B cell (primary cell): ENCODE measurements around the gene S100A14. TPM values are rescaled to one million over a fixed set of nuclear protein-coding genes. Genes with fewer than 3 reads are reported as not detected.

Source experiments
- ATAC-seq: fragments of 200-7000 bp; cut with Tn5 transposase; one replicate; pipeline ENCODE4 v1.10.0; 2021; ENCODE audit warnings: low read depth, mild to moderate bottlenecking, moderate number of reproducible peaks, moderate library complexity
- CTCF ChIA-PET: fragments of 350-600 bp; sonication (Branson Sonifier 250); formaldehyde crosslinking; loops from one replicate; lab custom pipeline; 2021; ENCODE audit warnings: antibody characterized with exemption, inconsistent platforms; lab: Charles Lee
- POLR2A ChIA-PET: fragments of 350-600 bp; sonication (Branson Sonifier 250); formaldehyde crosslinking; loops from one replicate; lab custom pipeline; 2021; ENCODE audit warnings: antibody characterized with exemption; lab: Charles Lee
- DNase-seq: peaks from one replicate; pipeline ENCODE4 v3.0.0; 2013
- H2AFZ ChIP-seq: 2 replicates; pipeline ENCODE4 v1.6.1; 2012; ENCODE audit warnings: mild to moderate bottlenecking, low read depth, low read length; ENCODE audit not compliant: insufficient read depth, poor library complexity, severe bottlenecking
- H3K27ac ChIP-seq, 2 donors: 1 replicate in 1 of 2; 2 replicates in 1 of 2; pipeline ENCODE4 v1.5.1; 2012 to 2013; ENCODE audit warnings: low read length in 2 of 2, mild to moderate bottlenecking in 2 of 2, moderate library complexity in 1 of 2
- H3K27me3 ChIP-seq, 4 experiments: fragments of 200-600 bp in 1 of 4; sonication (generic) in 1 of 4; replicated peaks in 1 of 4; 1 replicate in 2 of 4; 2 replicates in 2 of 4; pipeline versions ENCODE4 v1.6.1 to v1.7.0; 2013 to 2016; ENCODE audit warnings: low read length in 3 of 4, mild to moderate bottlenecking in 2 of 4, mixed read lengths in 1 of 4, moderate library complexity in 1 of 4; ENCODE audit not compliant: insufficient read depth in 4 of 4, control insufficient read depth in 3 of 4; ENCODE audit errors: control extremely low read depth in 1 of 4
- H3K36me3 ChIP-seq, 2 experiments: replicated peaks in 1 of 2; 1 replicate in 1 of 2; 2 replicates in 1 of 2; pipeline versions ENCODE4 v1.6.1 to v1.7.1; 2013; ENCODE audit warnings: low read length in 1 of 2; ENCODE audit not compliant: insufficient read depth in 2 of 2, control insufficient read depth in 1 of 2; ENCODE audit errors: control extremely low read depth in 1 of 2, extremely low read depth in 1 of 2
- H3K4me1 ChIP-seq, 2 donors: fragments of 200-600 bp in 1 of 2; sonication (generic) in 1 of 2; 1 replicate in 1 of 2; 2 replicates in 1 of 2; pipeline versions ENCODE4 v1.5.1 to v1.6.1; 2013 to 2017; ENCODE audit warnings: low read length in 2 of 2; ENCODE audit not compliant: control insufficient read depth in 2 of 2, insufficient read depth in 2 of 2
- H3K4me2 ChIP-seq: replicated peaks from 2 replicates; pipeline ENCODE3; 2012; ENCODE audit warnings: mild to moderate bottlenecking, low read depth, low read length; ENCODE audit not compliant: poor library complexity, severe bottlenecking
- H3K4me3 ChIP-seq, 5 experiments: fragments of 200-600 bp in 1 of 5; sonication (generic) in 1 of 5; 1 replicate in 3 of 5; 2 replicates in 2 of 5; pipeline versions ENCODE4 v1.5.1 to v1.7.0; 2011 to 2016; ENCODE audit warnings: low read length in 4 of 5, mild to moderate bottlenecking in 4 of 5, low read depth in 2 of 5, control low read depth in 1 of 5, moderate library complexity in 1 of 5; ENCODE audit not compliant: insufficient read depth in 1 of 5; ENCODE audit errors: control extremely low read depth in 1 of 5, extremely low read depth in 1 of 5
- H3K79me2 ChIP-seq: fragments of 200-600 bp; sonication (generic); one replicate; pipeline ENCODE4 v1.6.0; 2016; ENCODE audit warnings: low read length; ENCODE audit not compliant: control insufficient read depth, insufficient read depth
- H3K9ac ChIP-seq: fragments of 200-600 bp; sonication (generic); 2 replicates; pipeline ENCODE4 v1.6.1; 2017; ENCODE audit warnings: mild to moderate bottlenecking, low read length, moderate library complexity
- H3K9me3 ChIP-seq, 3 donors: one replicate each; pipeline versions ENCODE4 v1.6.1 to v1.7.1; 2013; ENCODE audit warnings: low read length in 2 of 3; ENCODE audit not compliant: control insufficient read depth in 2 of 3, insufficient read depth in 1 of 3; ENCODE audit errors: control extremely low read depth in 1 of 3
- H4K20me1 ChIP-seq: 2 replicates; pipeline ENCODE4 v1.6.0; 2012; ENCODE audit warnings: mild to moderate bottlenecking, low read length; ENCODE audit not compliant: insufficient read depth, control insufficient read depth, poor library complexity, severe bottlenecking
- H3K27ac Mint-ChIP-seq: one replicate; pipeline ENCODE4 v1.8.0; 2021; ENCODE audit warnings: mixed read lengths
- H3K27me3 Mint-ChIP-seq: one replicate; pipeline ENCODE4 v1.8.0; 2021; ENCODE audit warnings: mixed read lengths
- H3K4me1 Mint-ChIP-seq: one replicate; pipeline ENCODE4 v1.8.0; 2021; ENCODE audit warnings: mixed read lengths
- H3K4me3 Mint-ChIP-seq: one replicate; pipeline ENCODE4 v1.8.0; 2021; ENCODE audit warnings: mixed read lengths
- H3K9me3 Mint-ChIP-seq: one replicate; pipeline ENCODE4 v1.8.0; 2022; ENCODE audit warnings: mixed read lengths; ENCODE audit not compliant: insufficient read depth
- CTCF ChIP-seq: fragments of 200-600 bp; IDR thresholded peaks from one replicate; pipeline ENCODE4 v1.8.0; 2022; ENCODE audit warnings: antibody characterized with exemption, mild to moderate bottlenecking
- EZH2 ChIP-seq: IDR thresholded peaks from 2 replicates; pipeline ENCODE4 v1.6.1; 2012; ENCODE audit warnings: borderline replicate concordance, low read depth, mild to moderate bottlenecking, moderate library complexity, low read length; ENCODE audit not compliant: insufficient read depth, poor library complexity, severe bottlenecking
- WGBS: methylation state at CpG from one replicate; pipeline ENCODE4 v1.1.5; 2013; ENCODE audit warnings: missing lambda C conversion rate; ENCODE audit not compliant: insufficient coverage; 5-methylcytosine and 5-hydroxymethylcytosine counted together
- intact Hi-C: fragments of 100-400 bp; cut with micrococcal nuclease; formaldehyde crosslinking; loops from one replicate; pipeline ENCODE4 v1.10.0; 2022
- polyA plus RNA-seq: library from polyadenylated mRNA; depleted of rRNA; stranded (reverse); fragments of >200 nt; gene quantifications from 2 replicates; pipeline ENCODE4 v1.2.3, GENCODE V29; 2012
- total RNA-seq, 2 donors: library from RNA; stranded (reverse); fragments of 120-200 nt in 1 of 2; gene quantifications; 1 replicate in 1 of 2; 2 replicates in 1 of 2; pipeline versions ENCODE4 v1.2.3 to v1.2.4, GENCODE V29; 2013 to 2022

S100A14 gene
- total and polyA plus RNA-seq, 2 donors (not counting 1 experiment from before 2014, with no cell fraction given): not detected

GRCh38 chr1:153649863-153650235, 33.7 kb upstream of the S100A14 start:
- CTCF ChIA-PET: interaction anchor here (1.0 to 1.2 kb wide), 2 partner anchors 78 to 80 kb away, joined by 3 to 6 read pairs; no protein-coding TSS in a partner anchor
- Mint-ChIP-seq H3K9me3 (no peaks in the 10 kb centered on the region), H3K27me3 (no peaks in the 10 kb centered on the region), H3K4me1 (no peaks in the 10 kb centered on the region), H3K27ac (peak overlapping the region; percentile 61), H3K4me3 (no peak overlapping the region)
- no peak for DNase-seq
- H3K4me3 ChIP-seq: no peak overlapping the region
- H3K9ac ChIP-seq: no peak overlapping the region
- peaks cover 2% of the 10 kb centered on the region for H4K20me1 ChIP-seq
- H3K36me3 ChIP-seq: peaks cover 11 to 28% of the 10 kb centered on the region in 2 experiments
- H3K27ac ChIP-seq: peak overlapping the region in 1 of 2 donors; percentile 41
- intact Hi-C loops: no loop called here
- no peak for ATAC-seq
- TF ChIP-seq EZH2 (no peak), CTCF (no peak)
- H3K4me2 ChIP-seq: no peak overlapping the region
- 91% methylated on average over 2 of the region's 2 CpGs for WGBS
- peaks cover 3% of the 10 kb centered on the region for H3K79me2 ChIP-seq
- POLR2A ChIA-PET: interaction anchor here (0.6 to 1.5 kb wide), 3 partner anchors 15 to 62 kb away, joined by 5 to 10 read pairs (median 5); partner anchors contain the start of gene CHTOP
- H3K27me3 ChIP-seq: no peaks in the 10 kb centered on the region
- H3K9me3 ChIP-seq: no peaks in the 10 kb centered on the region
- H3K4me1 ChIP-seq: no peaks in the 10 kb centered on the region
- no peak overlapping the region for H2AFZ ChIP-seq

GRCh38 chr1:153649137-153649862, 33.2 kb upstream of the S100A14 start:
- 59% methylated on average over 2 of the region's 3 CpGs for WGBS
- no peak overlapping the region for H3K4me2 ChIP-seq
- Mint-ChIP-seq H3K27me3 (no peaks in the 10 kb centered on the region), H3K4me3 (no peak overlapping the region), H3K4me1 (no peaks in the 10 kb centered on the region), H3K9me3 (no peaks in the 10 kb centered on the region), H3K27ac (peak overlapping the region; percentile 41)
- intact Hi-C loops: no loop called here
- H4K20me1 ChIP-seq: peaks cover 4% of the 10 kb centered on the region
- TF ChIP-seq EZH2: no peak
- TF ChIP-seq CTCF: no peak
- no peak overlapping the region for H3K9ac ChIP-seq
- ATAC-seq (no peak), DNase-seq (no peak)
- no peaks in the 10 kb centered on the region for H3K9me3 ChIP-seq
- H3K4me3 ChIP-seq: no peak overlapping the region
- ChIA-PET POLR2A (interaction anchor here (1.5 kb wide), 1 partner anchor 15 kb away, joined by 5 read pairs; the partner anchor contains the start of gene CHTOP), CTCF (interaction anchor here (1.0 to 1.2 kb wide), 2 partner anchors 77 to 79 kb away, joined by 3 to 6 read pairs; no protein-coding TSS in a partner anchor)
- H3K4me1 ChIP-seq: no peaks in the 10 kb centered on the region
- peaks cover 3% of the 10 kb centered on the region for H3K79me2 ChIP-seq
- H3K27ac ChIP-seq: peak overlapping the region in 1 of 2 donors; percentile 41
- no peaks in the 10 kb centered on the region for H3K27me3 ChIP-seq
- no peak overlapping the region for H2AFZ ChIP-seq
- H3K36me3 ChIP-seq: peaks cover 14 to 34% of the 10 kb centered on the region in 2 experiments
